Measurements from ENCODE around the gene KLHL29. TPM values are rescaled to one million over a fixed set of nuclear protein-coding genes. Genes with fewer than 3 reads are reported as not detected.

The KLHL29 gene
- total RNA-seq, 3 donors from 2014 or later: 2.6 to 13.0 (median 5.5) TPM

GRCh38 chr2:23600346-23600745 lies 215.4 kb downstream of the KLHL29 start:
- Histone ChIP-seq H3K4me1 (ENCODE audit: low read depth) (no peaks in the 10 kb centered on the region), H3K36me3 (ENCODE audit: low read depth) (no peaks in the 10 kb centered on the region), H3K9me3 (no peaks in the 10 kb centered on the region), H3K4me3 (no peak overlapping the region)
- intact Hi-C loops (cut with DNase I, micrococcal nuclease): no loop called here
- TF ChIP-seq CTCF (IDR thresholded peaks at IDR 0.05): no peak
- ATAC-seq (no peak), DNase-seq (no peak)

GRCh38 chr2:23601301-23601965 lies 216.5 kb downstream of the KLHL29 start:
- no peaks in the 10 kb centered on the region for H3K4me1 ChIP-seq (ENCODE audit: low read depth)
- no peak for DNase-seq
- intact Hi-C loops (cut with DNase I, micrococcal nuclease): no loop called here

GRCh38 chr2:23602116-23602515 lies 217.1 kb downstream of the KLHL29 start:
- ATAC-seq: peak; percentile 16
- intact Hi-C loops (cut with DNase I, micrococcal nuclease): no loop called here
- H3K4me3 ChIP-seq: no peak overlapping the region
- H3K36me3 ChIP-seq (ENCODE audit: low read depth): no peaks in the 10 kb centered on the region
- no peak for DNase-seq
- no peak for TF ChIP-seq CTCF (IDR thresholded peaks at IDR 0.05)
- no peaks in the 10 kb centered on the region for H3K4me1 ChIP-seq (ENCODE audit: low read depth)
- H3K9me3 ChIP-seq: peaks cover 2% of the 10 kb centered on the region

More at GRCh38 chr2:23601301-23601965, 216.5 kb downstream of the KLHL29 start:
- H3K4me3 ChIP-seq: no peak overlapping the region
- ATAC-seq: no peak
- H3K9me3 ChIP-seq: no peaks in the 10 kb centered on the region
- TF ChIP-seq CTCF (IDR thresholded peaks at IDR 0.05): no peak
- no peaks in the 10 kb centered on the region for H3K36me3 ChIP-seq (ENCODE audit: low read depth)

- DNase-seq: no peak
- no peak for ATAC-seq
- intact Hi-C loops (cut with DNase I, micrococcal nuclease): no loop called here
Observed at GRCh38 chr2:23603156-23603555, 218.2 kb downstream of the KLHL29 start.

GRCh38 chr2:23603581-23603980 lies 218.6 kb downstream of the KLHL29 start:
- no peak for ATAC-seq
- no peak for DNase-seq
- H3K4me3 ChIP-seq: no peak overlapping the region
- no peak for TF ChIP-seq CTCF (IDR thresholded peaks at IDR 0.05)
- intact Hi-C loops (cut with DNase I, micrococcal nuclease): no loop called here
- no peaks in the 10 kb centered on the region for H3K36me3 ChIP-seq (ENCODE audit: low read depth)
- no peaks in the 10 kb centered on the region for H3K4me1 ChIP-seq (ENCODE audit: low read depth)
- H3K9me3 ChIP-seq: peaks cover 2% of the 10 kb centered on the region

More at GRCh38 chr2:23603156-23603555, 218.2 kb downstream of the KLHL29 start:
- H3K9me3 ChIP-seq: peaks cover 2% of the 10 kb centered on the region
- no peaks in the 10 kb centered on the region for H3K36me3 ChIP-seq (ENCODE audit: low read depth)
- H3K4me1 ChIP-seq (ENCODE audit: low read depth): no peaks in the 10 kb centered on the region
- H3K4me3 ChIP-seq: no peak overlapping the region
- TF ChIP-seq CTCF (IDR thresholded peaks at IDR 0.05): no peak
